ENCODE results near the gene TRAK1.

The TRAK1 gene

GRCh38 chr3:42140665-42141203 lies 49.6 kb downstream of the TRAK1 start:
- Histone ChIP-seq H3K27ac (ENCODE audit: low read length) (no peak overlapping the region), H2AFZ (ENCODE audit: low read length) (no peak overlapping the region), H3K36me3 (replicated peaks; ENCODE audit: insufficient read depth, low read length) (no peaks in the 10 kb centered on the region), H3K4me3 (ENCODE audit: low read length) (no peak overlapping the region), H3K79me2 (ENCODE audit: low read length) (peaks cover 41% of the 10 kb centered on the region), H3K9me2 (replicated peaks; ENCODE audit: insufficient read depth, low read length) (no peaks in the 10 kb centered on the region), H4K20me1 (ENCODE audit: insufficient read depth, low read length) (no peaks in the 10 kb centered on the region), H3K9me3 (replicated peaks; ENCODE audit: insufficient read depth, low read length) (no peaks in the 10 kb centered on the region), H3K4me1 (ENCODE audit: low read length) (no peaks in the 10 kb centered on the region), H3K9ac (ENCODE audit: low read length) (no peak overlapping the region), H3F3A (ENCODE audit: insufficient read depth, low read length) (no peaks in the 10 kb centered on the region), H3K27me3 (replicated peaks; ENCODE audit: insufficient read depth, low read length) (no peaks in the 10 kb centered on the region), H3K4me2 (ENCODE audit: low read depth, low read length) (no peak overlapping the region)
- no peak for DNase-seq
- no peak for TF ChIP-seq EZH2phosphoT487 (IDR thresholded peaks at IDR 0.05; ENCODE audit: low read length)
- TF ChIP-seq, protein P1, sequence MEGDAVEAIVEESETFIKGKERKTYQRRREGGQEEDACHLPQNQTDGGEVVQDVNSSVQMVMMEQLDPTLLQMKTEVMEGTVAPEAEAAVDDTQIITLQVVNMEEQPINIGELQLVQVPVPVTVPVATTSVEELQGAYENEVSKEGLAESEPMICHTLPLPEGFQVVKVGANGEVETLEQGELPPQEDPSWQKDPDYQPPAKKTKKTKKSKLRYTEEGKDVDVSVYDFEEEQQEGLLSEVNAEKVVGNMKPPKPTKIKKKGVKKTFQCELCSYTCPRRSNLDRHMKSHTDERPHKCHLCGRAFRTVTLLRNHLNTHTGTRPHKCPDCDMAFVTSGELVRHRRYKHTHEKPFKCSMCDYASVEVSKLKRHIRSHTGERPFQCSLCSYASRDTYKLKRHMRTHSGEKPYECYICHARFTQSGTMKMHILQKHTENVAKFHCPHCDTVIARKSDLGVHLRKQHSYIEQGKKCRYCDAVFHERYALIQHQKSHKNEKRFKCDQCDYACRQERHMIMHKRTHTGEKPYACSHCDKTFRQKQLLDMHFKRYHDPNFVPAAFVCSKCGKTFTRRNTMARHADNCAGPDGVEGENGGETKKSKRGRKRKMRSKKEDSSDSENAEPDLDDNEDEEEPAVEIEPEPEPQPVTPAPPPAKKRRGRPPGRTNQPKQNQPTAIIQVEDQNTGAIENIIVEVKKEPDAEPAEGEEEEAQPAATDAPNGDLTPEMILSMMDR (IDR thresholded peaks at IDR 0.05; ENCODE audit: low read length), result no peak
- no peak for TF ChIP-seq EZH2 (optimal IDR thresholded peaks at IDR 0.05; ENCODE audit: low read depth, low read length)

DNA sequence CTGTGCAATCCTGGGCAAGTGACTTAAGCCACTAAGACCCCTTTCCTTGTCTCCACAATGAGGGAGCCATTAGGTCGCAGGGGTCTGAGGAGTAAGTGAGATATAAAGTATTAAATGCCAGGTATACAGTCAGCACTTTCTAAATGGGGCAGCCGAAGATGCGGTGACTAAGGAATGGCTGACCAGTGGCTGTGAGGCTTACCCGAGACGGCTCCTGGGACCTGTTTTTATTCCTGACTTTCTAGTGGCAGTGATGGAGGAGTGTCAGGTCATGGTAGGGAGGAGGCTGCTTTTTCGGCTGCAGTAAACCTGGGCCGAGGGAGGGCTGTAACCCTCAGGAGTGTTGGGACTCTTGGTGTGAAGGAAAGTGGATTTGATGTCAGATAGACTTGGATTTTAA lies 52.3 kb downstream of the TRAK1 start:
- Histone ChIP-seq H3K79me2 (ENCODE audit: low read length) (peaks cover 39% of the 10 kb centered on the region), H3K4me1 (ENCODE audit: low read length) (no peaks in the 10 kb centered on the region), H3K9ac (ENCODE audit: low read length) (no peak overlapping the region), H3K27ac (ENCODE audit: low read length) (no peak overlapping the region), H2AFZ (ENCODE audit: low read length) (no peak overlapping the region), H3K36me3 (replicated peaks; ENCODE audit: insufficient read depth, low read length) (no peaks in the 10 kb centered on the region), H3F3A (ENCODE audit: insufficient read depth, low read length) (no peaks in the 10 kb centered on the region), H3K4me2 (ENCODE audit: low read depth, low read length) (no peak overlapping the region), H3K9me2 (replicated peaks; ENCODE audit: insufficient read depth, low read length) (no peaks in the 10 kb centered on the region), H3K4me3 (ENCODE audit: low read length) (no peak overlapping the region), H3K27me3 (replicated peaks; ENCODE audit: insufficient read depth, low read length) (no peaks in the 10 kb centered on the region), H3K9me3 (replicated peaks; ENCODE audit: insufficient read depth, low read length) (no peaks in the 10 kb centered on the region), H4K20me1 (ENCODE audit: insufficient read depth, low read length) (no peaks in the 10 kb centered on the region)
- DNase-seq, result no peak
- TF ChIP-seq EZH2phosphoT487 (IDR thresholded peaks at IDR 0.05; ENCODE audit: low read length) (no peak), EZH2 (optimal IDR thresholded peaks at IDR 0.05; ENCODE audit: low read depth, low read length) (no peak)
- TF ChIP-seq, protein P1 (IDR thresholded peaks at IDR 0.05; ENCODE audit: low read length), result no peak

DNA sequence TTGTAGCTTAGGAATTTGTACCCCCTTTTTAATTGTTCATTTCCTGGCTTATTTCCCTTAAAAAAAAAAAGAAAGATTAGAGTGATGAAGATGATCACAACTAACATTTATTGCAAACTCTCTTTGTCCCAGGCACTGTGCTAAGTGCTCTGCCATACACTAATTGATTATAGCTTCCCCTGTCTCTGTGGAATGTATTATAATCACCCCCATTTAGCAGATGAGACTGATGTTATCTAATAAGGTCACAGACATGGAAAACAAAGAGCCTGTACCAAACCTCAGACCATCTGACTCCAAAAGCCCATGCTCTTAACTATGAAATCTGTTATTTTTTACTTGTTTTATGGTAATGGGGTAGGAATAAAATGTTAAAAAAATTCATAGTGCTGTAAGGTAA lies 53.1 kb downstream of the TRAK1 start:
- no peaks in the 10 kb centered on the region for H3F3A ChIP-seq (ENCODE audit: insufficient read depth, low read length)
- H3K36me3 ChIP-seq (replicated peaks; ENCODE audit: insufficient read depth, low read length), result no peaks in the 10 kb centered on the region
- no peak overlapping the region for H2AFZ ChIP-seq (ENCODE audit: low read length)
- H3K79me2 ChIP-seq (ENCODE audit: low read length), result peaks cover 45% of the 10 kb centered on the region
- no peaks in the 10 kb centered on the region for H3K27me3 ChIP-seq (replicated peaks; ENCODE audit: insufficient read depth, low read length)
- H3K4me2 ChIP-seq (ENCODE audit: low read depth, low read length), result no peak overlapping the region
- H3K9me2 ChIP-seq (replicated peaks; ENCODE audit: insufficient read depth, low read length), result no peaks in the 10 kb centered on the region
- no peak overlapping the region for H3K27ac ChIP-seq (ENCODE audit: low read length)
- H4K20me1 ChIP-seq (ENCODE audit: insufficient read depth, low read length), result no peaks in the 10 kb centered on the region
- DNase-seq, result no peak
- TF ChIP-seq, protein P1 (IDR thresholded peaks at IDR 0.05; ENCODE audit: low read length), result no peak
- TF ChIP-seq EZH2 (optimal IDR thresholded peaks at IDR 0.05; ENCODE audit: low read depth, low read length) (no peak), EZH2phosphoT487 (IDR thresholded peaks at IDR 0.05; ENCODE audit: low read length) (no peak)
- H3K9ac ChIP-seq (ENCODE audit: low read length), result no peak overlapping the region
- no peaks in the 10 kb centered on the region for H3K9me3 ChIP-seq (replicated peaks; ENCODE audit: insufficient read depth, low read length)
- H3K4me1 ChIP-seq (ENCODE audit: low read length), result no peaks in the 10 kb centered on the region
- no peak overlapping the region for H3K4me3 ChIP-seq (ENCODE audit: low read length)

Measured in MM.1S (cell line).